H9 (cell line): ENCODE measurements around the gene CYTIP. TPM values are rescaled to one million over a fixed set of nuclear protein-coding genes. Genes with fewer than 3 reads are reported as not detected.

Experiments used
- DNase-seq: peaks from one replicate; pipeline ENCODE4 v3.0.0-alpha.2; 2017
- H2AFZ ChIP-seq: one replicate; pipeline ENCODE4 v1.6.1; 2013; ENCODE audit warnings: mild to moderate bottlenecking, low read length, control low read depth, moderate library complexity
- H2AK5ac ChIP-seq: 2 replicates; pipeline ENCODE4 v1.6.1; 2013; ENCODE audit warnings: low read length, control low read depth, mixed read lengths; ENCODE audit not compliant: insufficient read length
- H2BK120ac ChIP-seq: one replicate; pipeline ENCODE4 v1.6.1; 2013; ENCODE audit warnings: low read depth, mild to moderate bottlenecking, low read length, control low read depth, inconsistent platforms; ENCODE audit not compliant: poor library complexity, severe bottlenecking
- H2BK12ac ChIP-seq: 2 replicates; pipeline ENCODE4 v1.6.1; 2013; ENCODE audit warnings: low read length, control low read depth, mixed read lengths, low read depth; ENCODE audit not compliant: insufficient read length
- H2BK15ac ChIP-seq: 2 replicates; pipeline ENCODE4 v1.6.1; 2013; ENCODE audit warnings: low read depth, low read length, control low read depth
- H2BK20ac ChIP-seq: one replicate; pipeline ENCODE4 v1.6.1; 2013; ENCODE audit warnings: low read depth, mild to moderate bottlenecking, low read length, control low read depth, inconsistent platforms; ENCODE audit not compliant: poor library complexity, severe bottlenecking
- H2BK5ac ChIP-seq: 2 replicates; pipeline ENCODE4 v1.6.1; 2013; ENCODE audit warnings: low read length, control low read depth, mixed read lengths; ENCODE audit not compliant: insufficient read length
- H3K14ac ChIP-seq: 2 replicates; pipeline ENCODE4 v1.6.1; 2013; ENCODE audit warnings: low read length, control low read depth; ENCODE audit not compliant: insufficient read depth
- H3K18ac ChIP-seq: 2 replicates; pipeline ENCODE4 v1.6.1; 2013; ENCODE audit warnings: low read depth, mild to moderate bottlenecking, mixed read lengths, low read length, control low read depth; ENCODE audit not compliant: insufficient read length
- H3K23ac ChIP-seq: 2 replicates; pipeline ENCODE4 v1.6.1; 2013; ENCODE audit warnings: low read length, control low read depth, mixed read lengths, low read depth; ENCODE audit not compliant: insufficient read length
- H3K23me2 ChIP-seq: 2 replicates; pipeline ENCODE4 v1.6.1; 2013; ENCODE audit warnings: low read depth, mild to moderate bottlenecking, mixed read lengths, low read length, control low read depth; ENCODE audit not compliant: insufficient read length, poor library complexity, severe bottlenecking
- H3K27ac ChIP-seq: 2 replicates; pipeline ENCODE4 v1.5.1; 2013; ENCODE audit warnings: low read length, control low read depth, mixed read lengths, low read depth; ENCODE audit not compliant: insufficient read length
- H3K27me3 ChIP-seq: 2 replicates; pipeline ENCODE4 v1.6.1; 2013; ENCODE audit warnings: low read length, control low read depth, inconsistent platforms; ENCODE audit not compliant: insufficient read depth
- H3K4ac ChIP-seq: 2 replicates; pipeline ENCODE4 v1.6.1; 2013; ENCODE audit warnings: low read depth, mild to moderate bottlenecking, control low read depth, inconsistent platforms, low read length, moderate library complexity
- H3K4me1 ChIP-seq: 2 replicates; pipeline ENCODE4 v1.6.1; 2013; ENCODE audit warnings: low read length, control low read depth, inconsistent platforms; ENCODE audit not compliant: insufficient read depth
- H3K4me2 ChIP-seq: 2 replicates; pipeline ENCODE4 v1.6.1; 2013; ENCODE audit warnings: low read length, control low read depth, mixed read lengths; ENCODE audit not compliant: insufficient read length, insufficient read depth
- H3K56ac ChIP-seq: 2 replicates; pipeline ENCODE4 v1.6.1; 2013; ENCODE audit warnings: low read depth, mild to moderate bottlenecking, mixed read lengths, low read length, control low read depth; ENCODE audit not compliant: insufficient read length
- H3K79me1 ChIP-seq: 2 replicates; pipeline ENCODE4 v1.6.1; 2013; ENCODE audit warnings: low read depth, mild to moderate bottlenecking, moderate library complexity, low read length, control low read depth, inconsistent platforms; ENCODE audit not compliant: insufficient read depth, poor library complexity, severe bottlenecking
- H3K79me2 ChIP-seq: 2 replicates; pipeline ENCODE4 v1.6.1; 2013; ENCODE audit warnings: low read length, control low read depth, inconsistent platforms; ENCODE audit not compliant: insufficient read depth
- H3K9ac ChIP-seq: 2 replicates; pipeline ENCODE4 v1.6.1; 2013; ENCODE audit warnings: low read length, control low read depth, mixed read lengths; ENCODE audit not compliant: insufficient read length; ENCODE audit errors: extremely low read depth
- H3K9me3 ChIP-seq: one replicate; pipeline ENCODE4 v1.6.1; 2013; ENCODE audit warnings: low read depth, low read length, inconsistent platforms; ENCODE audit not compliant: control insufficient read depth
- H3T11ph ChIP-seq: one replicate; pipeline ENCODE4 v1.6.1; 2013; ENCODE audit warnings: mild to moderate bottlenecking, low read length, control low read depth, inconsistent platforms
- H4K20me1 ChIP-seq: one replicate; pipeline ENCODE4 v1.6.1; 2013; ENCODE audit not compliant: control insufficient read depth, insufficient read length, insufficient read depth
- H4K5ac ChIP-seq: 2 replicates; pipeline ENCODE4 v1.6.1; 2013; ENCODE audit warnings: low read depth, mild to moderate bottlenecking, mixed read lengths, low read length, control low read depth; ENCODE audit not compliant: insufficient read length
- H4K8ac ChIP-seq: replicated peaks from 2 replicates; pipeline ENCODE4 v1.6.1; 2013; ENCODE audit warnings: low read length, control low read depth, mixed read lengths, low read depth; ENCODE audit not compliant: insufficient read length
- H4K91ac ChIP-seq: 2 replicates; pipeline ENCODE4 v1.6.1; 2013; ENCODE audit warnings: low read depth, mild to moderate bottlenecking, moderate library complexity, mixed read lengths, low read length, control low read depth; ENCODE audit not compliant: insufficient read length
- H3K27ac Mint-ChIP-seq, 3 experiments: 2 replicates in 2 of 3; 3 replicates in 1 of 3; pipeline ENCODE4 v1.8.0; 2020 to 2021; ENCODE audit warnings: mixed read lengths in 3 of 3, mild to moderate bottlenecking in 1 of 3, moderate library complexity in 1 of 3
- H3K27me3 Mint-ChIP-seq: 2 replicates; pipeline ENCODE4 v1.8.0; 2021; ENCODE audit warnings: low read depth, mild to moderate bottlenecking, moderate library complexity, mixed read lengths
- H3K36me3 Mint-ChIP-seq, 3 experiments: 2 replicates in 2 of 3; 3 replicates in 1 of 3; pipeline ENCODE4 v1.8.0; 2020 to 2021; ENCODE audit warnings: low read depth in 3 of 3, mixed read lengths in 3 of 3; ENCODE audit not compliant: insufficient read depth in 1 of 3
- H3K4me1 Mint-ChIP-seq, 2 experiments: 2 replicates each; pipeline ENCODE4 v1.8.0; 2020; ENCODE audit warnings: mixed read lengths in 2 of 2
- H3K4me3 Mint-ChIP-seq, 2 experiments: 2 replicates in 1 of 2; 3 replicates in 1 of 2; pipeline ENCODE4 v1.8.0; 2020 to 2021; ENCODE audit warnings: mild to moderate bottlenecking in 2 of 2, mixed read lengths in 2 of 2, moderate library complexity in 1 of 2
- H3K9me3 Mint-ChIP-seq, 2 experiments: 2 replicates in 1 of 2; 3 replicates in 1 of 2; pipeline ENCODE4 v1.8.0; 2020; ENCODE audit warnings: mild to moderate bottlenecking in 2 of 2, mixed read lengths in 2 of 2, moderate library complexity in 1 of 2
- CTCF ChIP-seq: fragments of 200-600 bp; sonication (generic); conservative IDR thresholded peaks from 3 replicates; pipeline ENCODE4 v1.8.0; 2021; ENCODE audit warnings: antibody characterized with exemption, mild to moderate bottlenecking
- total RNA-seq: library from RNA; stranded (reverse); gene quantifications from 2 replicates; pipeline ENCODE4 v1.2.1, GENCODE V29; 2021

The CYTIP gene
- total RNA-seq, 1 experiment from 2014 or later: 0.28 TPM

- H3K9ac ChIP-seq: no peak overlapping the region
- H2BK120ac ChIP-seq: no peak overlapping the region
- DNase-seq: no peak
- no peak overlapping the region for H2AK5ac ChIP-seq
- H3K4ac ChIP-seq: no peak overlapping the region
- H3K9me3 Mint-ChIP-seq: no peaks in the 10 kb centered on the region
- H3K79me1 ChIP-seq: no peaks in the 10 kb centered on the region
- H3K4me1 ChIP-seq: no peaks in the 10 kb centered on the region
- no peak for TF ChIP-seq CTCF
- H3K23me2 ChIP-seq: no peaks in the 10 kb centered on the region
- H3K27ac ChIP-seq: no peak overlapping the region
- no peaks in the 10 kb centered on the region for H3K27me3 Mint-ChIP-seq
- H3K18ac ChIP-seq: no peak overlapping the region
- no peak overlapping the region for H4K5ac ChIP-seq
- no peaks in the 10 kb centered on the region for H3K9me3 ChIP-seq
- H2BK5ac ChIP-seq: no peak overlapping the region
- no peak overlapping the region for H4K91ac ChIP-seq
- H3K56ac ChIP-seq: no peak overlapping the region
- no peak overlapping the region for H3K27ac Mint-ChIP-seq
- H3K4me2 ChIP-seq: no peak overlapping the region
- H3K23ac ChIP-seq: no peak overlapping the region
- H3K14ac ChIP-seq: no peak overlapping the region
- no peak overlapping the region for H2BK20ac ChIP-seq
- H2BK12ac ChIP-seq: no peak overlapping the region
- no peak overlapping the region for H2AFZ ChIP-seq
- no peak overlapping the region for H3K4me3 Mint-ChIP-seq
- no peak overlapping the region for H3T11ph ChIP-seq
- H3K36me3 Mint-ChIP-seq: no peaks in the 10 kb centered on the region
- no peaks in the 10 kb centered on the region for H4K20me1 ChIP-seq
- H3K4me1 Mint-ChIP-seq: no peaks in the 10 kb centered on the region
- H3K79me2 ChIP-seq: no peaks in the 10 kb centered on the region
- H4K8ac ChIP-seq: no peak overlapping the region
- H3K27me3 ChIP-seq: no peaks in the 10 kb centered on the region
- H2BK15ac ChIP-seq: no peak overlapping the region
Observed at GRCh38 chr2:157477919-157478318, 34.0 kb upstream of the CYTIP start.
